GM12892 (cell line): ENCODE data around the gene FYB1.

ENCODE experiments used
- POLR2A ChIP-seq: IDR thresholded peaks from 2 replicates; pipeline ENCODE4 v1.6.1; 2011; ENCODE audit warnings: low read depth, low read length, control low read depth
- POLR2AphosphoS5 ChIP-seq: IDR thresholded peaks from 2 replicates; pipeline ENCODE4 v1.6.1; 2011; ENCODE audit warnings: low read depth, low read length, control low read depth

GRCh38 chr5:39253196-39253595 lies 33.8 kb upstream of the FYB1 start:
- TF ChIP-seq POLR2A (no peak), POLR2AphosphoS5 (no peak)
